ENCODE data around the gene CACNA1D.
"Not testable (repeated sequence)": the region's sequence is repeated elsewhere in the genome, so short reads cannot be mapped to it uniquely, and the experiment has no call there.

The CACNA1D gene

GRCh38 chr3:53617893-53618523, 123.6 kb downstream of the CACNA1D start:
- DNase-seq = no peak

GRCh38 chr3:53618524-53618906, 124.1 kb downstream of the CACNA1D start:
- DNase-seq = no peak

GRCh38 chr3:53618936-53619335, 124.5 kb downstream of the CACNA1D start:
- no peak for DNase-seq

GRCh38 chr3:53624061-53624857, 129.8 kb downstream of the CACNA1D start:
- no peak for DNase-seq

- DNase-seq = no peak
Observed at GRCh38 chr3:53626876-53627275, 132.5 kb downstream of the CACNA1D start.

- peak; percentile 39 for DNase-seq
Observed at GRCh38 chr3:53628536-53629401, 134.4 kb downstream of the CACNA1D start.

GRCh38 chr3:53629402-53629723, 135.0 kb downstream of the CACNA1D start:
- no peak for DNase-seq

- DNase-seq = no peak
Observed at GRCh38 chr3:53630547-53630946, 136.1 kb downstream of the CACNA1D start.

GRCh38 chr3:53633197-53633787, 138.9 kb downstream of the CACNA1D start:
- DNase-seq = no peak

- DNase-seq = no peak
Observed at GRCh38 chr3:53635041-53635440, 140.6 kb downstream of the CACNA1D start.

- DNase-seq = not testable (repeated sequence)
Observed at GRCh38 chr3:53638806-53639205, 144.4 kb downstream of the CACNA1D start.

- no peak for DNase-seq
Observed at GRCh38 chr3:53641397-53641796, 147.0 kb downstream of the CACNA1D start.

GRCh38 chr3:53642211-53642610, 147.8 kb downstream of the CACNA1D start:
- DNase-seq = no peak

- DNase-seq = no peak
Observed at GRCh38 chr3:53643757-53644156, 149.3 kb downstream of the CACNA1D start.

- DNase-seq = no peak
Observed at GRCh38 chr3:53645754-53646153, 151.3 kb downstream of the CACNA1D start.

GRCh38 chr3:53646723-53647122, 152.3 kb downstream of the CACNA1D start:
- DNase-seq = no peak

- DNase-seq = no peak
Observed at GRCh38 chr3:53649816-53650215, 155.4 kb downstream of the CACNA1D start.

- no peak for DNase-seq
Observed at GRCh38 chr3:53650424-53650823, 156.0 kb downstream of the CACNA1D start.

- DNase-seq = no peak
Observed at GRCh38 chr3:53650928-53651661, 156.7 kb downstream of the CACNA1D start.

GRCh38 chr3:53651927-53652326, 157.5 kb downstream of the CACNA1D start:
- DNase-seq = no peak

GRCh38 chr3:53657651-53658050, 163.2 kb downstream of the CACNA1D start:
- DNase-seq = no peak

- DNase-seq = no peak
Observed at GRCh38 chr3:53658613-53659193, 164.3 kb downstream of the CACNA1D start.

All from retina (tissue), 1 donor.